K562 (cell line): Measurements from ENCODE around the gene MEF2C. TPM values are rescaled to one million over a fixed set of nuclear protein-coding genes. Genes with fewer than 3 reads are reported as not detected.

ENCODE experiments used
- ATAC-seq: fragments of 200-7000 bp; cut with Tn5 transposase; 3 replicates; pipeline ENCODE4 v1.9.1; 2020; ENCODE audit warnings: moderate library complexity
- BruUV-seq: library from RNA; stranded (reverse); fragments of 400-500 nt; replicated peaks from 2 replicates; lab custom pipeline; 2021; lab: Mats Ljungman, UMichigan
- CTCF ChIA-PET: fragments of 300-600 bp; formaldehyde crosslinking; extraction: SDS; loops from one replicate; lab custom pipeline; 2021; ENCODE audit warnings: low intra/inter-chr PET ratio; lab: Yijun Ruan, JAX
- POLR2A ChIA-PET: fragments of 300-600, 350-650 bp; sonication (Branson Sonifier 250); formaldehyde crosslinking; extraction: SDS; loops from one replicate; lab custom pipeline; 2021; ENCODE audit warnings: antibody characterized with exemption, inconsistent platforms; lab: Yijun Ruan, JAX
- DNase-seq, 4 experiments: peaks; one replicate each; pipeline versions ENCODE4 v3.0.0 to v3.0.0-alpha.2; 2011 to 2018; ENCODE audit warnings: low spot score in 3 of 4, mixed read lengths in 3 of 4; ENCODE audit errors: extremely low read depth in 1 of 4
- FAIRE-seq: peaks from 2 replicates; lab custom pipeline; 2011; peaks lifted over from hg19 to GRCh38; lab: Jason Lieb, UNC
- H2AFZ ChIP-seq: 2 replicates; pipeline ENCODE4 v1.6.0; 2011; ENCODE audit warnings: low read depth, low read length, control low read depth, inconsistent platforms
- H3K27ac ChIP-seq: fragments of 200-600 bp; 3 replicates; pipeline ENCODE4 v1.8.0; 2011; ENCODE audit warnings: low read depth, mild to moderate bottlenecking, control low read depth, inconsistent platforms, low read length, moderate library complexity, mixed read lengths; ENCODE audit errors: extremely low read depth
- H3K27me3 ChIP-seq, 2 experiments: fragments of 300-600 bp in 1 of 2; 2 replicates in 1 of 2; 3 replicates in 1 of 2; pipeline versions ENCODE4 v1.6.0 to v1.8.0; 2011; ENCODE audit warnings: inconsistent platforms in 2 of 2, low read length in 2 of 2, mild to moderate bottlenecking in 1 of 2, mixed read lengths in 1 of 2, moderate library complexity in 1 of 2; ENCODE audit not compliant: control insufficient read depth in 2 of 2, insufficient read depth in 2 of 2
- H3K36me3 ChIP-seq: fragments of 300-600 bp; 3 replicates; pipeline ENCODE4 v1.8.0; 2011; ENCODE audit warnings: mild to moderate bottlenecking, low read length, inconsistent platforms; ENCODE audit not compliant: control insufficient read depth, insufficient read depth
- H3K4me1 ChIP-seq, 2 experiments: fragments of 200-600 bp in 1 of 2; replicated peaks in 1 of 2; 2 replicates in 1 of 2; 3 replicates in 1 of 2; pipeline versions ENCODE4 v1.5.1 to v1.8.0; 2011; ENCODE audit warnings: inconsistent platforms in 2 of 2, low read length in 2 of 2, mild to moderate bottlenecking in 1 of 2, mixed read lengths in 1 of 2, moderate library complexity in 1 of 2; ENCODE audit not compliant: control insufficient read depth in 2 of 2, insufficient read depth in 2 of 2
- H3K4me2 ChIP-seq: 2 replicates; pipeline ENCODE4 v1.6.1; 2011; ENCODE audit warnings: low read length, control low read depth, inconsistent platforms, mixed read lengths; ENCODE audit not compliant: insufficient read depth
- H3K4me3 ChIP-seq: fragments of 200-600 bp; sonication (generic), shearing (Covaris generic); 2 replicates; pipeline ENCODE4 v1.5.1; 2016; ENCODE audit warnings: control low read depth, inconsistent platforms
- H3K79me2 ChIP-seq: fragments of 200-600 bp; 3 replicates; pipeline ENCODE4 v1.8.0; 2011; ENCODE audit warnings: low read length, inconsistent platforms; ENCODE audit not compliant: control insufficient read depth, insufficient read depth
- H3K9ac ChIP-seq, 2 experiments: 2 replicates each; pipeline versions ENCODE4 v1.6.0 to v1.6.1; 2011; ENCODE audit warnings: low read depth in 2 of 2, low read length in 2 of 2, control low read depth in 1 of 2, inconsistent platforms in 1 of 2, mild to moderate bottlenecking in 1 of 2, mixed read lengths in 1 of 2; ENCODE audit not compliant: insufficient read depth in 1 of 2
- H3K9me1 ChIP-seq: one replicate; pipeline ENCODE4 v1.6.0; 2011; ENCODE audit warnings: inconsistent platforms, mild to moderate bottlenecking, low read length, moderate library complexity; ENCODE audit not compliant: control insufficient read depth, insufficient read depth
- H3K9me3 ChIP-seq: replicated peaks from 2 replicates; pipeline ENCODE4 v1.5.1; 2011; ENCODE audit warnings: low read depth, low read length, inconsistent platforms; ENCODE audit not compliant: control insufficient read depth, insufficient read depth
- H4K20me1 ChIP-seq: replicated peaks from 2 replicates; pipeline ENCODE4 v1.6.1; 2011; ENCODE audit warnings: low read length, inconsistent platforms, mixed read lengths; ENCODE audit not compliant: control insufficient read depth, insufficient read depth
- CBFB ChIP-seq: sonication (generic); formaldehyde crosslinking; IDR thresholded peaks from 2 replicates; pipeline ENCODE4 v1.4.0; 2020; ENCODE audit warnings: mild to moderate bottlenecking, missing genetic modification reagents
- CREB3 ChIP-seq: fragments of 450-650 bp; conservative IDR thresholded peaks from 2 replicates; pipeline ENCODE4 v1.6.1; 2016; ENCODE audit warnings: missing genetic modification characterization, low read depth, mild to moderate bottlenecking, missing compliant biosample characterization, moderate library complexity
- CSDE1 ChIP-seq, 2 experiments: fragments of 450-650 bp; IDR thresholded peaks; 2 replicates each; pipeline ENCODE4 v1.6.1; 2016; ENCODE audit warnings: mild to moderate bottlenecking in 1 of 2
- DACH1 ChIP-seq: fragments of 450-650 bp; IDR thresholded peaks from 2 replicates; pipeline ENCODE4 v1.6.1; 2018; ENCODE audit not compliant: partially characterized antibody
- DDX20 ChIP-seq: fragments of 450-650 bp; IDR thresholded peaks from 2 replicates; pipeline ENCODE4 v1.6.1; 2016; ENCODE audit warnings: missing genetic modification characterization, low read depth, mild to moderate bottlenecking, missing compliant biosample characterization, moderate library complexity
- E2F8 ChIP-seq: fragments of 450-650 bp; IDR thresholded peaks from 2 replicates; pipeline ENCODE4 v1.7.1; 2018; ENCODE audit warnings: mild to moderate bottlenecking, low read depth; ENCODE audit not compliant: partially characterized antibody
- ELF4 ChIP-seq: fragments of 450-650 bp; formaldehyde crosslinking; IDR thresholded peaks from 2 replicates; pipeline ENCODE4 v1.4.0; 2022; ENCODE audit warnings: missing genetic modification characterization
- KLF16 ChIP-seq: IDR thresholded peaks from 2 replicates; pipeline ENCODE4 v1.6.1; 2016; ENCODE audit warnings: antibody characterized with exemption
- LEF1 ChIP-seq: fragments of 450-650 bp; IDR thresholded peaks from 2 replicates; pipeline ENCODE4 v1.6.1; 2016; ENCODE audit warnings: mild to moderate bottlenecking
- RBM25 ChIP-seq: fragments of 200-400 bp; formaldehyde crosslinking; IDR thresholded peaks from 2 replicates; pipeline ENCODE4 v1.6.1; 2018; ENCODE audit warnings: low read length, low read depth, moderate library complexity; ENCODE audit not compliant: severe bottlenecking
- RNF2 ChIP-seq: sonication (generic); IDR thresholded peaks from 2 replicates; pipeline ENCODE4 v1.6.1; 2016
- SMARCA4 ChIP-seq: fragments of 450-650 bp; IDR thresholded peaks from 2 replicates; pipeline ENCODE4 v1.6.1; 2016
- SNIP1 ChIP-seq: fragments of 450-650 bp; IDR thresholded peaks from 2 replicates; pipeline ENCODE4 v1.7.1; 2017; ENCODE audit warnings: low read depth, mild to moderate bottlenecking
- SP2 ChIP-seq: IDR thresholded peaks from 2 replicates; pipeline ENCODE4 v1.6.1; 2011; ENCODE audit warnings: mild to moderate bottlenecking, low read depth, low read length, moderate library complexity; ENCODE audit not compliant: poor library complexity, severe bottlenecking; ENCODE audit errors: extremely low read depth
- TAL1 ChIP-seq: fragments of 450-650 bp; IDR thresholded peaks from 2 replicates; pipeline ENCODE4 v1.6.1; 2016; ENCODE audit warnings: mild to moderate bottlenecking
- TEAD4 ChIP-seq, 2 experiments: sonication (generic) in 1 of 2; formaldehyde crosslinking in 1 of 2; IDR thresholded peaks; 2 replicates each; pipeline versions ENCODE4 v1.6.1 to v1.8.0; 2012 to 2022; ENCODE audit warnings: borderline replicate concordance in 1 of 2, inconsistent platforms in 1 of 2, low read length in 1 of 2, mild to moderate bottlenecking in 1 of 2, missing genetic modification reagents in 1 of 2
- TSC22D4 ChIP-seq: fragments of 450-650 bp; IDR thresholded peaks from 2 replicates; pipeline ENCODE4 v1.6.1; 2016; ENCODE audit warnings: missing genetic modification characterization, missing biosample characterization, control low read depth
- ZKSCAN8 ChIP-seq: fragments of 200-800 bp; sonication (Bioruptor generic); IDR thresholded peaks from 2 replicates; pipeline ENCODE4 v1.6.1; 2016; ENCODE audit warnings: missing genetic modification characterization, missing compliant biosample characterization
- ZNF232 ChIP-seq: sonication (generic); formaldehyde crosslinking; IDR thresholded peaks from 2 replicates; pipeline ENCODE4 v1.8.0; 2022; ENCODE audit warnings: mild to moderate bottlenecking, missing genetic modification reagents
- WGBS: fragments of 100-300 bp; shearing (Covaris generic); methylation state at CpG from one replicate; pipeline ENCODE4 v1.1.6; 2016; ENCODE audit warnings: low coverage, mixed read lengths; ENCODE audit not compliant: insufficient coverage; ENCODE audit errors: missing lambda C conversion rate; 5-methylcytosine and 5-hydroxymethylcytosine counted together
- in situ Hi-C: fragments of 300-500 bp; cut with MboI; formaldehyde crosslinking; loops from 4 replicates; pipeline ENCODE4 v1.15.0; 2018; ENCODE audit warnings: inconsistent platforms, mixed read lengths
- intact Hi-C: fragments of 100-400 bp; cut with micrococcal nuclease; formaldehyde crosslinking; loops from 2 replicates; pipeline ENCODE4 v1.14.2; 2022
- polyA plus RNA-seq, 8 experiments: library from polyadenylated mRNA; depleted of rRNA in 4 of 8; stranded (reverse) in 5 of 8; unstranded in 3 of 8; fragments of >200 nt; fragmentation: Nextera tagmentation in 2 of 8; fragmentation: Illumina TruSeq in 1 of 8; extraction: Ambion mirVana in 2 of 8; extraction: Trizol in 1 of 8; gene quantifications; 2 replicates each; pipeline versions ENCODE4 v1.2.1 to v1.2.3, GENCODE V29; 2011 to 2014; ENCODE audit warnings: inconsistent platforms in 1 of 8, missing spikeins in 1 of 8
- total RNA-seq, 7 experiments: library from RNA; depleted of rRNA in 6 of 7; stranded (reverse); fragments of >200 nt in 6 of 7; fragmentation: Illumina TruSeq in 2 of 7; extraction: Trizol in 2 of 7; gene quantifications; 2 replicates each; pipeline versions ENCODE4 v1.2.1 to v1.2.3, GENCODE V29; 2011 to 2021; ENCODE audit warnings: low replicate concordance in 1 of 7

Gene MEF2C
- total and polyA plus RNA-seq, 9 of the 15 experiments (the other 6 are each of a cell fraction or from before 2014, with no cell fraction given): 25.1 to 67.8 (median 58.3) TPM

GRCh38 chr5:88833371-88834130 is 49.4 kb downstream of the MEF2C start (continued):
- TF ChIP-seq CREB3 (tag) (no peak), LEF1 (no peak), SP2 (no peak), TAL1 (peak; percentile 21; the same call in 1 of the 2 replicates), TSC22D4 (tag) (no peak), RBM25 (no peak), KLF16 (0 out of 2 replicates have a peak, but pooled peaks have one; percentile 8), CBFB (CRISPR knock-in tag) (no peak), TEAD4 (IDR thresholded peaks at IDR 0.05; ENCODE audit: low read length) (peak; percentile 42; the same call in 1 of the 2 replicates), TEAD4 (CRISPR knock-in tag; IDR thresholded peaks at IDR 0.05; ENCODE audit: borderline replicate concordance) (no peak)

GRCh38 chr5:88831816-88832215 is 51.2 kb downstream of the MEF2C start:
- H3K4me2 ChIP-seq: no peak overlapping the region
- in situ Hi-C loops: no loop called here
- ATAC-seq: no peak
- peaks cover 64% of the 10 kb centered on the region for H3K79me2 ChIP-seq
- FAIRE-seq: no peak
- H3K27me3 ChIP-seq: no peaks in the 10 kb centered on the region
- no peaks in the 10 kb centered on the region for H4K20me1 ChIP-seq
- DNase-seq: no peak
- peaks cover 0 to 12% of the 10 kb centered on the region in 2 experiments; a peak in 2 of 5 replicates for H3K4me1 ChIP-seq
- no peak overlapping the region for H3K9ac ChIP-seq
- no peaks in the 10 kb centered on the region for H3K9me1 ChIP-seq
- POLR2A ChIA-PET: no interaction called here
- no TSS peak for BruUV-seq
- no peak overlapping the region for H2AFZ ChIP-seq
- CTCF ChIA-PET: no interaction called here
- H3K27ac ChIP-seq: no peak overlapping the region
- peaks cover 4% of the 10 kb centered on the region; the same call in 2 of the 3 replicates for H3K36me3 ChIP-seq
- 80% methylated on average over 1 of the region's 1 CpG for whole genome bisulfite sequencing
- intact Hi-C loops: loop anchor here (10.0 kb wide), 1 partner anchor 97 kb away; no protein-coding TSS in a partner anchor
- H3K9me3 ChIP-seq: no peaks in the 10 kb centered on the region
- H3K4me3 ChIP-seq: no peak overlapping the region
- TF ChIP-seq CSDE1 (IDR thresholded peaks at IDR 0.05) (no peak), ZNF232 (no peak), ZKSCAN8 (CRISPR knock-in tag) (no peak), SMARCA4 (no peak), E2F8 (no peak), RNF2 (no peak), DDX20 (no peak), ELF4 (CRISPR knock-in tag) (no peak), DACH1 (no peak), TEAD4 (IDR thresholded peaks at IDR 0.05; ENCODE audit: low read length) (no peak), TEAD4 (CRISPR knock-in tag; IDR thresholded peaks at IDR 0.05; ENCODE audit: borderline replicate concordance) (no peak), SNIP1 (no peak)
